Inflammatory macrophage (primary cell): ENCODE results near the gene PRR35.

Experiments used
- DNase-seq, 2 donors: peaks; one replicate each; pipeline ENCODE4 v3.0.0-alpha.2; 2020 to 2022

The PRR35 gene

GRCh38 chr16:528111-529011, 31.8 kb upstream of the PRR35 start:
- peak; percentile 79 to 81 for DNase-seq

GRCh38 chr16:529012-529575, 31.1 kb upstream of the PRR35 start:
- DNase-seq = no peak

- DNase-seq = no peak
Measured at GRCh38 chr16:530111-530817, 29.9 kb upstream of the PRR35 start.

- no peak for DNase-seq
Measured at GRCh38 chr16:531494-532125, 28.6 kb upstream of the PRR35 start.

- no peak for DNase-seq
Measured at GRCh38 chr16:533391-534123, 26.6 kb upstream of the PRR35 start.

GRCh38 chr16:534135-534534, 26.1 kb upstream of the PRR35 start:
- no peak for DNase-seq

GRCh38 chr16:534856-535445, 25.2 kb upstream of the PRR35 start:
- no peak for DNase-seq

GRCh38 chr16:535446-536405, 24.5 kb upstream of the PRR35 start:
- DNase-seq = no peak

GRCh38 chr16:536746-537145, 23.4 kb upstream of the PRR35 start:
- DNase-seq = no peak

- no peak for DNase-seq
Measured at GRCh38 chr16:537415-538335, 22.5 kb upstream of the PRR35 start.

GRCh38 chr16:539901-540530, 20.2 kb upstream of the PRR35 start:
- no peak for DNase-seq

GRCh38 chr16:540645-541340, 19.4 kb upstream of the PRR35 start:
- no peak for DNase-seq

GRCh38 chr16:543301-544164, 16.7 kb upstream of the PRR35 start:
- no peak for DNase-seq

GRCh38 chr16:544517-544916, 15.7 kb upstream of the PRR35 start:
- no peak for DNase-seq

GRCh38 chr16:546909-547770, 13.1 kb upstream of the PRR35 start:
- DNase-seq = peak; percentile 40 to 71

- no peak for DNase-seq
Measured at GRCh38 chr16:548586-548985, 11.6 kb upstream of the PRR35 start.
